Esophagus (tissue), 2 donors: ENCODE measurements around the gene PLCH2. TPM values are rescaled to one million over a fixed set of nuclear protein-coding genes. Genes with fewer than 3 reads are reported as not detected.

Source experiments
- H3K27ac ChIP-seq, 2 donors: one replicate each; pipeline ENCODE4 v1.5.1; 2013; ENCODE audit warnings: low read depth in 2 of 2, mild to moderate bottlenecking in 2 of 2, inconsistent platforms in 1 of 2, low read length in 1 of 2, moderate library complexity in 1 of 2
- H3K27me3 ChIP-seq, 2 donors: one replicate each; pipeline ENCODE4 v1.6.1; 2013; ENCODE audit warnings: low read length in 2 of 2, control low read depth in 1 of 2, mild to moderate bottlenecking in 1 of 2; ENCODE audit not compliant: insufficient read depth in 2 of 2, control insufficient read depth in 1 of 2
- H3K36me3 ChIP-seq, 2 donors: one replicate each; pipeline ENCODE4 v1.6.1; 2013; ENCODE audit warnings: low read length in 1 of 2; ENCODE audit not compliant: control insufficient read depth in 2 of 2, insufficient read depth in 2 of 2
- H3K4me1 ChIP-seq, 2 donors: one replicate each; pipeline ENCODE4 v1.6.1; 2013; ENCODE audit warnings: low read length in 1 of 2; ENCODE audit not compliant: control insufficient read depth in 2 of 2, insufficient read depth in 2 of 2
- H3K4me3 ChIP-seq, 2 donors: one replicate each; pipeline ENCODE4 v1.5.1; 2013; ENCODE audit warnings: low read length in 2 of 2, mild to moderate bottlenecking in 2 of 2, low read depth in 1 of 2, moderate library complexity in 1 of 2
- H3K9me3 ChIP-seq, 2 donors: one replicate each; pipeline ENCODE4 v1.6.1; 2013; ENCODE audit warnings: mild to moderate bottlenecking in 2 of 2, low read depth in 1 of 2, low read length in 1 of 2, moderate library complexity in 1 of 2; ENCODE audit not compliant: control insufficient read depth in 2 of 2, insufficient read depth in 1 of 2
- WGBS, 2 donors: extraction: QIAGEN DNeasy Blood & Tissue Kit; methylation state at CpG; one replicate each; pipeline ENCODE4 v1.1.7; 2013; 5-methylcytosine and 5-hydroxymethylcytosine counted together
- polyA plus RNA-seq, 2 donors: library from polyadenylated mRNA; stranded (reverse); fragments of 200-250 nt; gene quantifications; one replicate each; pipeline ENCODE4 v1.2.3, GENCODE V29; 2013
- donor health status: healthy with polysubstance abuse.
- donor health status: Bipolar disorder and iron deficiency.

Gene PLCH2
- polyA plus RNA-seq, 2 donors, result 19.2 to 88.7 TPM

DNA sequence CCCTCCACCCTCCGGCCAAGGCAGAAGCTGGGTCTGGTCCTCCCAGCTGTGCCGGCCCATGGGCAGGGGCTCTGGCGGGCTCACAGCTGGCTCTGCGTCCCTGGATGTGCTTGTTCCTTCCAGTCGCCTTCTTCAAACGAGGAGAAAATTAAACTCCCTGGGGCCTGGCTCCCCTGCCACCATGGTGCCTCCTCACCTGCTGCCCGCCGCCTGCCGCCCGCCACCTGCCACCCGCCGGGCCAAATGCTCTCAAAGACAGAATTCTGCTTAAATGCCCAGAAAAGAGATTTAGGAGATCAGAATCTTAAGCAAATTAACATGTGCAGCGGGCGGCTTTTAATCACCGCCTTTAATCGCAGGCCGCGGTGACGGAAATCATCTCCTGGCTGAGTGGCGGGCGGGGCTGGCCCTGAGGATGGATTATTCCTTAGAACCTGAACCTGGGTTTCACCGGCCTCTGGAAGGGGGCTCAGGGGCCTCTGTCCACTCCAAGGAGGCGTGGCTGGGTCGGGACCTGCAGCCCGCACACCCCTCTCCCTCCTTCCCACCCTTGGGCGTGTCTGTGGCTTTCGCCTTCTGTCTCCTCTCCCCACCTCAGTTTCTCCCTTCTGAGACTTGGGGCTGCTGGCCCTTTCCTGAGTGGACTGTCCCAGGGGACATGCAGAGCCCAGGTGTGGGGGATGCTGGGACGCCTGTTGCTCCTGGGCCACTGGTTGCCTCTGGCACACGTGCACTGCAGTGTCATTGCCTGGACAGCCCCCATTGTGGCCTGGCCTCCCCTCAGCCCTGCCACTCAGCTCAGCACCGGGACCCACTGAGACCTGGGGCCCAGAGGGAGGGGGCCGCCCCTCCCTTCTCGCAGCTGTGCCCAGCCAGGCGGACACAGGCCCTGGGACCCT lies 10.5 kb upstream of the PLCH2 start:
- Histone ChIP-seq H3K36me3 (no peaks in the 10 kb centered on the region), H3K27me3 (no peaks in the 10 kb centered on the region), H3K4me1 (peaks cover 7 to 10% of the 10 kb centered on the region in 2 donors), H3K27ac (no peak overlapping the region), H3K4me3 (no peak overlapping the region), H3K9me3 (no peaks in the 10 kb centered on the region)
- WGBS, 2 donors, result 75 to 80% methylated on average over 33 of the region's 33 CpGs

DNA sequence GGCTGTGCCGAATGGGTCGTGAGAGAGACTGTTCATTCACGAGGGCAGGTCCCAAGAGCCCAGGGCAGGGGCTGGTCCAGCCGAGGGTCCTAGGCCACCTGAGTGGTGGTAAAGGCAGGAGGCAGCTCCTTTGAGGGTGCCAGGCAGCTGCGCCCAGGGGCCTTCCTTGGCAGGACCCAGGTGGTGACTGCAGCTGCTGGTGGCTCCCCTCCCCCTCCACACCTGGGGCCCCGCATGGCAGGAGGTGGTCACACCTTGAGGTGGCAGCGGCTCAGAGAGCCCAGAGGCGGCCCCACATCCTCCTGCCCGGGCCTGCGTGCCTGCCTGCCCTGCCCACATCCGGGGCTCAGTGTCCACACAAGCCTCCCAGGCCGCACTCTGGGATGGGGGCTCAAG lies 9.8 kb upstream of the PLCH2 start:
- peaks cover 7 to 10% of the 10 kb centered on the region in 2 donors for H3K4me1 ChIP-seq
- no peaks in the 10 kb centered on the region for H3K9me3 ChIP-seq
- H3K36me3 ChIP-seq, result no peaks in the 10 kb centered on the region
- no peaks in the 10 kb centered on the region for H3K27me3 ChIP-seq
- WGBS, 2 donors, result 59 to 60% methylated on average over 11 to 12 of the region's 12 CpGs
- H3K4me3 ChIP-seq, result no peak overlapping the region
- H3K27ac ChIP-seq, result no peak overlapping the region

DNA sequence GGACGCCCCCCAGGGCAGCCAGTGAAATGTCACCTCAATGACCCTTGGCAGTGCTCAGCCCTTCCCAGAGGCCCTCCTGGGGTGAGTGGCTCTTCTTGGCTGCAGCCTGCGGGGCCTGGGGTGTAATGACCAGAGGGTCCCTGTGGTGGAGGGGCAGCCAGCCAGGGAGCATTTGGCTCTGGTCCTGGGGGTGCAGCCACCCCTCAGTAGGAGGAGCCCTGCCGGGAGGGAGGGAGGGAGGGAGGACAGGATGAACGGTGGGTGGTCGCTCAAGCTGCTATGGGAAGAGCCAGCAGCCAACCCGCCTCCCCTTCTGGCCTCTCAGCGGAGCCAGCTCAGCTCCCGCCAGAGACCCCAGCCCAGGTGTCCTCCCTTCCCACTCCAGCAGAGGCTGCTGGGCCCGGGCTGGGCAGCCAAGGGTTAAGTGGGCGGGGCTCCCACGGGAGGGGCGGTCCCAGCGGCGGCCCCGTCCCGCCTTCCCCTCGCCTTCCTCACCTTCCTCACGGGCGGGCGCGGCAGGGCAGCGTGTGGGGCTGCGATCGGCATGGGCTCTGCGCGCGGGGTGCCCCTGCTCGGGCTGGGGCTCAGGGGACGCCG lies 9.0 kb upstream of the PLCH2 start:
- Histone ChIP-seq H3K4me3 (no peak overlapping the region), H3K4me1 (peaks cover 7 to 10% of the 10 kb centered on the region in 2 donors), H3K36me3 (no peaks in the 10 kb centered on the region), H3K9me3 (no peaks in the 10 kb centered on the region), H3K27me3 (no peaks in the 10 kb centered on the region), H3K27ac (no peak overlapping the region)
- 13 to 14% methylated on average over 24 to 30 of the region's 30 CpGs for WGBS, 2 donors

DNA sequence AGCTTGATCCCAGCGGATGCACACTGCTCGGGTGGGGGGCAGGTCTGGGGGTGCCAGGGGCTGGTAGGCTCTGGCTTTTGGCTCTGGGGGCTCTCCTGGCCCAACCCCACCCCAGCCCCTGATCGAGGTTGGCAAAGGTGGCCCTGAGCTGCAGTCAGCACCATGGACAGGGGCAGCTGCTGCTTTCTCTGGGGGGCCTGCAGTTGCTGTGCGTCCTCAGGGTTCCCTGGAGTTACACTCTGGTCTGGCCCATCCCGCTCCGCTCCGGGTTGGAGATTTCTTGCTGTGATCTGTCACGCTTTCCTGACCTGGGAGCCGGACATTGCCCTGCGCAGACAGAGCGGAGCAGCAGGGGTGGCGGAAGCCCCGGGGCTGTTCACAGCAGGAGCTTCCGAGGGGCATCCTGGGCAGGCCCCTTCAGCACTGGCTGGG lies 8.0 kb upstream of the PLCH2 start:
- no peaks in the 10 kb centered on the region for H3K27me3 ChIP-seq
- no peak overlapping the region for H3K27ac ChIP-seq
- no peaks in the 10 kb centered on the region for H3K36me3 ChIP-seq
- 50 to 51% methylated on average over 14 of the region's 14 CpGs for WGBS, 2 donors
- no peak overlapping the region for H3K4me3 ChIP-seq
- peaks cover 7 to 10% of the 10 kb centered on the region in 2 donors for H3K4me1 ChIP-seq
- no peaks in the 10 kb centered on the region for H3K9me3 ChIP-seq

DNA sequence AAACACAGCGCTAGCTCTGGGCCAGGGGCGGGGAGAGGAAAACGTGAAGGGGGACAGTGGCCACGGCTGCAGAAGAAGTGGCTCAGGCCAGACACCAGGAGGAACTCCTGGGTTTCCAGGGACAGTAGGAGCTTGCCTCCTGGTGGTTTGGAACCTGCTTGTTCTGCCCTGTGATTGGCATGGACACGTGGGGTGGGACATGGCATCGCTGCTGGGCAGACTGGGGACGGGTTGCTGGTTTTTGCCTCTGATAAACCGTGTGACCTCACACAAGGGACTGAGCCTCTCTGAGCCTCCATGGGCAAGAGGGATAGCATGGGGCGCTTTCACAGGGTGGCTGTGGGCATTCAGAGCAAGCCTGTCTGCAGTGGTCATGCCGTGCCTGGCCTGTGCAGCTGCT lies 7.5 kb upstream of the PLCH2 start:
- no peaks in the 10 kb centered on the region for H3K9me3 ChIP-seq
- no peaks in the 10 kb centered on the region for H3K36me3 ChIP-seq
- H3K27ac ChIP-seq, result no peak overlapping the region
- H3K27me3 ChIP-seq, result no peaks in the 10 kb centered on the region
- H3K4me3 ChIP-seq, result no peak overlapping the region
- WGBS, 2 donors, result 62 to 68% methylated on average over 10 of the region's 10 CpGs
- H3K4me1 ChIP-seq, result peaks cover 7 to 13% of the 10 kb centered on the region in 2 donors

DNA sequence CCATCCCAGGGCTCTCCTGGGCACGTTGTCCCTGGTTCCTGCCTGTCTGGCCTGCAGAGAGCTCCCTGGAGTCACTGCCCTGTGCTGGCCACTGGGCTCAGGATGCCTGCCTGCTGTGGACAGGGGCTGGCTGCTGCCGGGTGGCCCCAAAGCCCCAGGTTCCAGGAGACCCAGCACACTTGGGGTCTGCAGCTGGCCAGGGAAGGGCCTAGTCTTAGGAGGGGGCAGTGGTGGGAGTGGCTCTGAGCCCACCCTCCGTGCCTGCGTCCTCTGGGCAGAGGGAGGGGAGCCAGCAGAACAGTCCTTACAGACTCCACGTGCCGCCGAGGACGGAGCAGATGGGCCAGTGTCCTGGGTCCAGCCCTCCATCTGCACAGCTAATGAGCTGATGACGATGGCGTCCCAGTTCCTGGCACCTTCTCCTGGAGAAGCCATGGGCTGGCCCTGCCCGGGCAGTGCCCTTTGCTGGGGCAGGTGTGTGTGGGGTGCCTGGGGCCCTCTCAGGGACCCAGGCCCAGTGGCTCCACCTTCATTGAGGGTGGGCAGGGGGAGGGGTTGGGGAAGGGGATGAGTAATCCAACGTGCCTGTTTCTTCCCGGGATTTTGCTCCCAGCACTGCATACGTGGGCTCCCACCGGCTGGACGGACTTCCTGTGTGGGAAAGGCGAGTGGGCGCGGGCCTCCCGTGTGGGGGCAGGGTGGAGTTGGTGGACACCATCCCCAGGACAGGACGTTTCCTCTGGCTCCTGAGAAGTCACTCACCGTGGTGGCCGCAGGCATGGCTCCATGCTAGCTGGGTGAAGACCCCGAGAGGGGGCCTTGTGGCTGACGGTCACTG lies 6.8 kb upstream of the PLCH2 start:
- WGBS, 2 donors, result 53 to 64% methylated on average over 19 to 25 of the region's 25 CpGs
- H3K36me3 ChIP-seq, result peaks cover 0 to 2% of the 10 kb centered on the region in 2 donors
- no peaks in the 10 kb centered on the region for H3K27me3 ChIP-seq
- peaks cover 7 to 17% of the 10 kb centered on the region in 2 donors for H3K4me1 ChIP-seq
- no peaks in the 10 kb centered on the region for H3K9me3 ChIP-seq
- no peak overlapping the region for H3K4me3 ChIP-seq
- H3K27ac ChIP-seq, result no peak overlapping the region

DNA sequence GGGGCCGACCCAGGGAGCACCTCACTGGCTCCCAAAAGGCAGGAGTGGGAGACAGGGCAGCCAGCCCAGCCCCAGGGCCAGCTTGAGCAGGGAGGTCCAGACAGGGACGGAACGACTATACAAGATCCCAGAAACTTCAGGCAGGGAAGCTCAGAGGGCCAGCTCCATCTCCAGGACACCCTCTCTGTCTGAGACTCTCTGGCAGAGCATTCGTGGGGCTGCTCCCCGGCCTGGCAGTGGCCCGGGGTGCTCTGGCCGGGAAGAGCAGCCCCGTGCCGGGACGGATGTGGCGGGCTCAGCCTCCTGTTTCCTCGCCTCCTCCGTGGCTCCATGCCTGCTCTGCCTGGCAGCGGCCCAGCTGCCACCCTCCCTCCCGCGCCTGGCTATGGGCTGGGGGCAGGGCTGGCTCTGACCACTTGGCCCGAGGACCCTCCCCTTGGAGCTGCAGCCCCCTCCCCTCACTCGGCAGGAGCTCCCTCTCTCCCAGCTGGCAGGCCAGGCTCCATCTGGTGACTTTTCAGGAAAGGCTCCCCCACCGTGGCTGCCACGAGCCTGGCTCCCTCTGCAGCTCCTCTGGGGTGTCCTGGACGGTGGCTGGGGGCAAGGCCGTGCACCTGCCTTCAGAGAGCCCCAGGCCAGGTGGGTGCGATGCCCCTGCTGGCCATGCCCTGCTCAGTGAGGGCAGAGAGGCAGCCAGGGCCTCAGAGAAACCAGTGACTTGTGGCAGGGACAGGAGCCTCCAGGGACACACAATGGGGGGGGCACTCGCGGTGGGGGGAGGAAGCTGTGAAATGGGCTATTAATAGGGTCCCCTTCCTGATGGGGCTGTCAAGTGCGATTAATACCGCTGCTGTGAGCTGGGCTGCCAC lies 5.6 kb upstream of the PLCH2 start:
- no peak overlapping the region for H3K4me3 ChIP-seq
- H3K27me3 ChIP-seq, result no peaks in the 10 kb centered on the region
- no peaks in the 10 kb centered on the region for H3K9me3 ChIP-seq
- peaks cover 7 to 11% of the 10 kb centered on the region in 2 donors for H3K4me1 ChIP-seq
- H3K36me3 ChIP-seq, result peaks cover 0 to 2% of the 10 kb centered on the region in 2 donors
- WGBS, 2 donors, result 37 to 38% methylated on average over 23 to 27 of the region's 27 CpGs
- H3K27ac ChIP-seq, result no peak overlapping the region

DNA sequence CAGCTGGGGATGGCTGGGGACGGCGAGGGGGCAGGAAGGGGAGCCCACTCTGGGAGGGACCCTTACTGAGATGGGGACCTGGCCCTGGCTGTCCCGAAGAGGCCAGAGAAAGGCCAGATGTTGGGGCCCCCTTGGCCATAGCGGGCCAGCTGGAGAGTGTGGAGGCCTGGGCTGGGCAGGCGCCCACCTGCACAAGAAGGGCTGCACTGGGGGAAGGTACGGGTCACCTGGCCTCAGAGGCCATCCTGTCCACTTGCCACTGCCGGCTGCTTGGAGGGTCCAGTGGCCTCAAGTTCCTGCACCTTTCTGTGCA lies 5.0 kb upstream of the PLCH2 start:
- 77 to 82% methylated on average over 7 of the region's 7 CpGs for WGBS, 2 donors
- Histone ChIP-seq H3K27me3 (no peaks in the 10 kb centered on the region), H3K4me1 (peaks cover 7 to 8% of the 10 kb centered on the region in 2 donors), H3K36me3 (peaks cover 0 to 2% of the 10 kb centered on the region in 2 donors), H3K4me3 (no peak overlapping the region), H3K9me3 (no peaks in the 10 kb centered on the region), H3K27ac (no peak overlapping the region)

DNA sequence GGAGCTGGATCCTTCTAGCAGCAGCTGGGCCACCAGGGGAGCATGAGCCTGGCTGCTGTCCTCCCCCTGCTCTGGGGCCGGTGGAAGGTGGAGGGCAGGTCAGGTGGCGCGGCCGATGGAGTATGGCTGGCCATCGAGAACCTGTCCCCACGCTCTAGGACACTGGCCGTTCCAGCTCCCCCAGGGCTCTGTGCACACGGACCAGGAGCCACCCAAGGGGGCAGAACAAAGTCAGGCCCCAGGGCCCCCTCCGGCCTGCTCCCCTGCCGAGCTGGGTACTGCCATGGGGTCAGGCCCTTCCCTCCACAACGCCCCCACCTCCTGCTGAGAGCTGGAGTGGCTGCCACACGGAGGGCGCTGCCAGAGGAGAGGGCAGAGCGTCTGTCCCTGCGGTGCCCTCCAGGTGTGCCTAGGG lies 4.5 kb upstream of the PLCH2 start:
- Histone ChIP-seq H3K27me3 (no peaks in the 10 kb centered on the region), H3K4me3 (no peak overlapping the region), H3K36me3 (peaks cover 0 to 2% of the 10 kb centered on the region in 2 donors), H3K9me3 (no peaks in the 10 kb centered on the region), H3K4me1 (peaks cover 7% of the 10 kb centered on the region in 2 donors), H3K27ac (no peak overlapping the region)
- WGBS, 2 donors, result 82% methylated on average over 13 to 15 of the region's 15 CpGs
